Smooth muscle cell (in vitro differentiated cells): Measurements from ENCODE around the gene PIEZO2. TPM values are rescaled to one million over a fixed set of nuclear protein-coding genes. Genes with fewer than 3 reads are reported as not detected.

Experiments
- DNase-seq: peaks from one replicate; lab custom pipeline; 2025; ENCODE audit not compliant: unreplicated experiment; lab: John Stamatoyannopoulos, UW
- H2AFZ ChIP-seq: fragments of 200-600 bp; sonication (generic); 2 replicates; pipeline ENCODE4 v1.6.0; 2016; ENCODE audit warnings: antibody characterized with exemption, low read depth, mild to moderate bottlenecking
- H3F3A ChIP-seq: fragments of 200-600 bp; sonication (generic); 2 replicates; pipeline ENCODE4 v1.6.0; 2017; ENCODE audit warnings: antibody characterized with exemption, low read depth
- H3K27ac ChIP-seq: fragments of 200-600 bp; sonication (generic); 2 replicates; pipeline ENCODE4 v1.5.1; 2016; ENCODE audit warnings: low read depth, mild to moderate bottlenecking
- H3K27me3 ChIP-seq: fragments of 200-600 bp; sonication (generic); 2 replicates; pipeline ENCODE4 v1.6.1; 2016; ENCODE audit warnings: low read depth, mild to moderate bottlenecking
- H3K36me3 ChIP-seq: fragments of 200-600 bp; sonication (generic); 2 replicates; pipeline ENCODE4 v1.5.1; 2016; ENCODE audit warnings: low read depth
- H3K4me1 ChIP-seq: fragments of 200-600 bp; sonication (generic); 2 replicates; pipeline ENCODE4 v1.5.1; 2016; ENCODE audit warnings: low read depth
- H3K4me2 ChIP-seq: fragments of 200-600 bp; sonication (generic); 2 replicates; pipeline ENCODE4 v1.6.0; 2016; ENCODE audit warnings: mild to moderate bottlenecking
- H3K4me3 ChIP-seq: fragments of 200-600 bp; sonication (generic); 2 replicates; pipeline ENCODE4 v1.5.1; 2016; ENCODE audit warnings: mild to moderate bottlenecking
- H3K79me2 ChIP-seq: fragments of 200-600 bp; sonication (generic); 2 replicates; pipeline ENCODE4 v1.6.0; 2016; ENCODE audit warnings: low read depth, mild to moderate bottlenecking
- H3K9ac ChIP-seq: fragments of 200-600 bp; sonication (generic); 2 replicates; pipeline ENCODE4 v1.6.0; 2016; ENCODE audit warnings: low read depth
- H3K9me3 ChIP-seq: fragments of 200-600 bp; sonication (generic); replicated peaks from 2 replicates; pipeline ENCODE4 v1.5.1; 2016; ENCODE audit warnings: low read depth
- H4K20me1 ChIP-seq: fragments of 200-600 bp; sonication (generic); 2 replicates; pipeline ENCODE4 v1.6.0; 2016; ENCODE audit warnings: low read depth
- WGBS: methylation state at CpG from one replicate; pipeline ENCODE4 v1.1.7; 2016; ENCODE audit warnings: low lambda C conversion rate; 5-methylcytosine and 5-hydroxymethylcytosine counted together
- polyA plus RNA-seq: library from polyadenylated mRNA; unstranded; fragments of >200 nt; fragmentation: Nextera tagmentation; extraction: Ambion mirVana; gene quantifications from 2 replicates; pipeline ENCODE4 v1.2.1, GENCODE V29; 2016
- total RNA-seq: library from RNA; depleted of rRNA; stranded (reverse); fragments of >200 nt; gene quantifications from 2 replicates; pipeline ENCODE4 v1.2.3, GENCODE V29; 2014
- TF ChIP-seq, protein P1 (sequence below): fragments of 200-600 bp; sonication (generic); IDR thresholded peaks from 2 replicates; pipeline ENCODE4 v1.5.1; 2017; ENCODE audit warnings: borderline replicate concordance, mild to moderate bottlenecking, antibody characterized with exemption; ENCODE audit not compliant: insufficient read depth, poor library complexity, severe bottlenecking

PIEZO2 gene
- total and polyA plus RNA-seq, 2 experiments from 2014 or later = 1.3 to 4.7 TPM

DNA sequence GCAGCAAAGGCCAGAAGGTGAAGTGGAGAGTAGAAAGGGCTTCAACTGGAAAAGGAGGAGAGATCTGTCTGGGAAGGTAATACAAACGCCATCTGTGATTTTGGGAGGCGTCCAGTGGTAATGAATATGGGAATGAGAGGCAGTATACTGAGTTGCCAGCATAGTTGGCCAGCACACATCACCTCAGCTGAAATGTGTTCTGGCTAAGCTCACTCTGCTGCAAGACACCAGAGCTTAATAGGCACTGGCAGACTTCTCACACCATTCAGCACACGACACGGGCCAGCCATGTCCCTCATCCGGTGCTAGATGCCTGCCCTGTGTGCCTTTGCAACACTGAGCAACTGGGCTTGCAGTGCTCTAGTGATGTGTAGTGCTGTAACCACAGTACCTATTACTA is 277.1 kb downstream of the PIEZO2 start:
- no peaks in the 10 kb centered on the region for H4K20me1 ChIP-seq
- H3K27ac ChIP-seq = no peak overlapping the region
- H3K79me2 ChIP-seq = no peaks in the 10 kb centered on the region
- H3K4me2 ChIP-seq = no peak overlapping the region
- DNase-seq = no peak
- H3F3A ChIP-seq = no peaks in the 10 kb centered on the region
- TF ChIP-seq, protein P1, sequence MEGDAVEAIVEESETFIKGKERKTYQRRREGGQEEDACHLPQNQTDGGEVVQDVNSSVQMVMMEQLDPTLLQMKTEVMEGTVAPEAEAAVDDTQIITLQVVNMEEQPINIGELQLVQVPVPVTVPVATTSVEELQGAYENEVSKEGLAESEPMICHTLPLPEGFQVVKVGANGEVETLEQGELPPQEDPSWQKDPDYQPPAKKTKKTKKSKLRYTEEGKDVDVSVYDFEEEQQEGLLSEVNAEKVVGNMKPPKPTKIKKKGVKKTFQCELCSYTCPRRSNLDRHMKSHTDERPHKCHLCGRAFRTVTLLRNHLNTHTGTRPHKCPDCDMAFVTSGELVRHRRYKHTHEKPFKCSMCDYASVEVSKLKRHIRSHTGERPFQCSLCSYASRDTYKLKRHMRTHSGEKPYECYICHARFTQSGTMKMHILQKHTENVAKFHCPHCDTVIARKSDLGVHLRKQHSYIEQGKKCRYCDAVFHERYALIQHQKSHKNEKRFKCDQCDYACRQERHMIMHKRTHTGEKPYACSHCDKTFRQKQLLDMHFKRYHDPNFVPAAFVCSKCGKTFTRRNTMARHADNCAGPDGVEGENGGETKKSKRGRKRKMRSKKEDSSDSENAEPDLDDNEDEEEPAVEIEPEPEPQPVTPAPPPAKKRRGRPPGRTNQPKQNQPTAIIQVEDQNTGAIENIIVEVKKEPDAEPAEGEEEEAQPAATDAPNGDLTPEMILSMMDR = no peak
- no peak overlapping the region for H3K4me3 ChIP-seq
- H2AFZ ChIP-seq = no peak overlapping the region
- H3K4me1 ChIP-seq = peaks cover 4% of the 10 kb centered on the region
- H3K27me3 ChIP-seq = peaks cover 52% of the 10 kb centered on the region
- H3K36me3 ChIP-seq = no peaks in the 10 kb centered on the region
- WGBS = 61% methylated on average over 5 of the region's 5 CpGs
- H3K9me3 ChIP-seq = no peaks in the 10 kb centered on the region
- no peak overlapping the region for H3K9ac ChIP-seq

DNA sequence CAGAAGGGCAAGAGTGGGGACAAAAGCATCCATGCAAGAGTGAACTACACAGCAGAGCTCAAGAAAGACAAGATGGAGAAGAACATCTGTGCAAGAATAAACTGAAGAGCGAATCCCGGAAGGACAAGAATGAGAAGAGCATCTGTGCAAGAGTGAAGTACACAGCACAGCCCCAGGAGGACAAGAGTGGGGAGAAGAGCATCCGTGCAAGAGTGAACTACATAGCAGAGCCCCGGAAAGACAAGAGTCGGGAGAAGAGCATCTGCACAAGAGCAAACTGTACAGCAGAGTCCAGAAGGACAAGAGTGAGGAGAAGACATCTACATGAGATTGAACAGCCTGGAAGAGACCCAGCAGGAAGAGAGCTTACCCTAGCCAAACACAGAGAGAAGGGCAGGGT is 284.6 kb downstream of the PIEZO2 start:
- H3F3A ChIP-seq = peaks cover 9% of the 10 kb centered on the region
- H3K4me2 ChIP-seq = no peak overlapping the region
- no peaks in the 10 kb centered on the region for H4K20me1 ChIP-seq
- no peak overlapping the region for H3K4me3 ChIP-seq
- H3K79me2 ChIP-seq = no peaks in the 10 kb centered on the region
- no peaks in the 10 kb centered on the region for H3K36me3 ChIP-seq
- H3K9ac ChIP-seq = no peak overlapping the region
- no peaks in the 10 kb centered on the region for H3K4me1 ChIP-seq
- WGBS = 87% methylated on average over 5 of the region's 5 CpGs
- no peak for DNase-seq
- H3K27ac ChIP-seq = no peak overlapping the region
- H3K27me3 ChIP-seq = peaks cover 27% of the 10 kb centered on the region
- TF ChIP-seq, protein P1 = no peak
- no peak overlapping the region for H2AFZ ChIP-seq
- H3K9me3 ChIP-seq = no peaks in the 10 kb centered on the region

DNA sequence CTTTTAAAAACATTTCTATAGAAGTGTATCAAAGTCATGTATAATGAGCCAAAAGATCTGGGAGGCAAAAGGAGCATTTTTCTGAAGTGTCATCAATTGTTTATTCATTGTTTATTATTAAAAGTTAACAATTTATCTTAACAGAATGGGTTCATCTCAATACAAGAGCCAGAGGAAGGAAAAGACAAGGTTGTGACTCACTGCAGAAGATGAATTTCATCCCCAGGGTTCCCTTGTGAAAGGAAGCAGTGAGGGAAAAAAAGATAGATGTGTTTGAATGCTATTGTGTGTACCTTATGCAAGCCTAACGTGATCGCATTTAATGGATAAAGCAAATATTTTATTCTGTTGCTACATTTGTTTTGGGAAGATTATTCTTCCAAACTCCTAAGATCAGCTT is 286.3 kb downstream of the PIEZO2 start:
- H3K79me2 ChIP-seq = no peaks in the 10 kb centered on the region
- no peaks in the 10 kb centered on the region for H3K4me1 ChIP-seq
- no peak overlapping the region for H3K27ac ChIP-seq
- DNase-seq = no peak
- H3K9ac ChIP-seq = no peak overlapping the region
- H3K4me2 ChIP-seq = no peak overlapping the region
- TF ChIP-seq, protein P1 = no peak
- no peaks in the 10 kb centered on the region for H3K36me3 ChIP-seq
- H3K27me3 ChIP-seq = peaks cover 10% of the 10 kb centered on the region
- H3K4me3 ChIP-seq = no peak overlapping the region
- no peaks in the 10 kb centered on the region for H3K9me3 ChIP-seq
- H3F3A ChIP-seq = peaks cover 9% of the 10 kb centered on the region
- H2AFZ ChIP-seq = no peak overlapping the region
- no peaks in the 10 kb centered on the region for H4K20me1 ChIP-seq
- WGBS = 98% methylated on average over 2 of the region's 2 CpGs

DNA sequence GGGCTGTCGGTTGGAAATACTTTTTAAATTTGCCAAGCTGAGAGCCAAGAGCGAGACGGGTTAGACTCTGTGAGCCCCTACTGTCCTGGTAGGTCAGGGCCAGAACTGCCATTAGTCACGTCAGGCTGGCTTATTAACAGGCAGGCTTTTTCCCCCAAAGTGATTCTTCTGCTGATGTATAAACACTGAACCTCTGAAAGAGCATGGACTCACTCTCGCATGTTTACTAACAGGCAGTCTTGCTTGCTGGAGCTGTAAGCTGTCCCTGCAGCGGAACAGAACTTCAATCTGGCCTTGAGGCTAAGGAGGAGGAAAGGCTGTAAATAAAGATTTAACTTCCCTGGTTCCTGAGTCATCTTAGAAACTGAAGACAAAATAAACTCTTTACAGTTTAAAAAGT is 288.4 kb downstream of the PIEZO2 start:
- Histone ChIP-seq H3K4me2 (peak overlapping the region; percentile 13), H4K20me1 (no peaks in the 10 kb centered on the region), H3K9ac (no peak overlapping the region), H3K27me3 (no peaks in the 10 kb centered on the region), H3K27ac (peak overlapping the region; percentile 6), H3K79me2 (no peaks in the 10 kb centered on the region), H3K36me3 (no peaks in the 10 kb centered on the region), H3K9me3 (no peaks in the 10 kb centered on the region), H3K4me3 (no peak overlapping the region), H3F3A (peaks cover 9% of the 10 kb centered on the region), H3K4me1 (no peaks in the 10 kb centered on the region), H2AFZ (peak overlapping the region; percentile 3)
- 24% methylated on average over 6 of the region's 6 CpGs for WGBS
- TF ChIP-seq, protein P1 = no peak
- DNase-seq = no peak
